Parietal lobe (tissue), 2 donors: Measurements from ENCODE around the gene CDKN1B. TPM values are rescaled to one million over a fixed set of nuclear protein-coding genes. Genes with fewer than 3 reads are reported as not detected.

Experiments used
- small RNA-seq: library from RNA; depleted of rRNA; stranded (forward); fragments of <200 nt; gene quantifications from one replicate; pipeline ENCODE3, GENCODE V24; 2014; ENCODE audit warnings: low replicate concordance
- total RNA-seq: library from RNA; depleted of rRNA; stranded (reverse); fragments of >200 nt; gene quantifications from one replicate; pipeline ENCODE4 v1.2.3, GENCODE V29; 2014

CDKN1B gene
- 119 TPM for total RNA-seq

DNA sequence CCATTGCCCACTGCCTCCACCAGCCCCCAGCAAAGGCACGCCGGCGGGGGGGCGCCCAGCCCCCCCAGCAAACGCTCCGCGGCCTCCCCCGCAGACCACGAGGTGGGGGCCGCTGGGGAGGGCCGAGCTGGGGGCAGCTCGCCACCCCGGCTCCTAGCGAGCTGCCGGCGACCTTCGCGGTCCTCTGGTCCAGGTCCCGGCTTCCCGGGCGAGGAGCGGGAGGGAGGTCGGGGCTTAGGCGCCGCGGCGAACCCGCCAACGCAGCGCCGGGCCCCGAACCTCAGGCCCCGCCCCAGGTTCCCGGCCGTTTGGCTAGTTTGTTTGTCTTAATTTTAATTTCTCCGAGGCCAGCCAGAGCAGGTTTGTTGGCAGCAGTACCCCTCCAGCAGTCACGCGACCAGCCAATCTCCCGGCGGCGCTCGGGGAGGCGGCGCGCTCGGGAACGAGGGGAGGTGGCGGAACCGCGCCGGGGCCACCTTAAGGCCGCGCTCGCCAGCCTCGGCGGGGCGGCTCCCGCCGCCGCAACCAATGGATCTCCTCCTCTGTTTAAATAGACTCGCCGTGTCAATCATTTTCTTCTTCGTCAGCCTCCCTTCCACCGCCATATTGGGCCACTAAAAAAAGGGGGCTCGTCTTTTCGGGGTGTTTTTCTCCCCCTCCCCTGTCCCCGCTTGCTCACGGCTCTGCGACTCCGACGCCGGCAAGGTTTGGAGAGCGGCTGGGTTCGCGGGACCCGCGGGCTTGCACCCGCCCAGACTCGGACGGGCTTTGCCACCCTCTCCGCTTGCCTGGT, at the start of gene CDKN1B:
Gene CDKN1B, plus strand, starts transcription at position 576 of the 793 bp plus-strand sequence. CDS start 472 bp downstream, outside the sequence.

Small RNA genes lying within 50 kb of the gene (small RNA-seq; reads per million reads assigned to genes)
- gene MIR613, result not detected

Other genes starting within 250 kb of the CDKN1B start
- 11.0 TPM for gene DUSP16, start 154.5 kb upstream of the CDKN1B start, total RNA-seq
- gene CREBL2, start 105.5 kb upstream of the CDKN1B start, total RNA-seq, result 25.7 TPM
- gene GPR19, start 21.2 kb upstream of the CDKN1B start, total RNA-seq, result 30.4 TPM
- gene APOLD1, start 68.3 kb downstream of the CDKN1B start, total RNA-seq, result 19.4 TPM
- 59.2 TPM for gene DDX47, start 96.0 kb downstream of the CDKN1B start, total RNA-seq
- 0.31 TPM for gene GPRC5A, start 174.2 kb downstream of the CDKN1B start, total RNA-seq
- gene GPRC5D, start 234.8 kb downstream of the CDKN1B start, total RNA-seq, result not detected